ENCODE data around the gene CHMP1B. TPM values are rescaled to one million over a fixed set of nuclear protein-coding genes. Genes with fewer than 3 reads are reported as not detected.

CHMP1B gene
- total RNA-seq, 1 experiment from 2014 or later: 38.7 TPM

GRCh38 chr18:11884396-11885030, 33.3 kb downstream of the CHMP1B start:
- H3K27me3 ChIP-seq (ENCODE audit: insufficient read depth, low read length): no peaks in the 10 kb centered on the region
- H3K4me1 Mint-ChIP-seq: peaks cover 4 to 15% of the 10 kb centered on the region in 2 experiments
- no peaks in the 10 kb centered on the region for H3K79me1 ChIP-seq (ENCODE audit: insufficient read depth, low read depth, low read length, poor library complexity, severe bottlenecking)
- no peak for DNase-seq
- no peak overlapping the region for H4K91ac ChIP-seq (ENCODE audit: insufficient read length, low read depth, low read length)
- no peak overlapping the region for H3K4me2 ChIP-seq (ENCODE audit: insufficient read depth, insufficient read length, low read length)
- H3K27ac ChIP-seq (ENCODE audit: insufficient read length, low read depth, low read length): no peak overlapping the region
- H3K79me2 ChIP-seq (ENCODE audit: insufficient read depth, low read length): no peaks in the 10 kb centered on the region
- peak overlapping the region in 2 of 3 experiments; percentile 14 to 59; a peak in 1 of 7 replicates for H3K27ac Mint-ChIP-seq
- H3T11ph ChIP-seq (ENCODE audit: low read length): no peak overlapping the region
- H4K8ac ChIP-seq (replicated peaks; ENCODE audit: insufficient read length, low read depth, low read length): no peak overlapping the region
- H3K4me1 ChIP-seq (ENCODE audit: insufficient read depth, low read length): no peaks in the 10 kb centered on the region; the same call in 1 of the 2 replicates
- no peaks in the 10 kb centered on the region for H3K23me2 ChIP-seq (ENCODE audit: insufficient read length, low read depth, low read length, poor library complexity, severe bottlenecking)
- H2BK120ac ChIP-seq (ENCODE audit: low read depth, low read length, poor library complexity, severe bottlenecking): no peak overlapping the region
- H2BK5ac ChIP-seq (ENCODE audit: insufficient read length, low read length): no peak overlapping the region
- H3K27me3 Mint-ChIP-seq (ENCODE audit: low read depth): no peaks in the 10 kb centered on the region
- no peak overlapping the region for H4K5ac ChIP-seq (ENCODE audit: insufficient read length, low read depth, low read length)
- H3K18ac ChIP-seq (ENCODE audit: insufficient read length, low read depth, low read length): no peak overlapping the region
- no CpG with 5 or more reads among the region's 12 CpGs for WGBS (ENCODE audit: extremely low coverage, insufficient read length, low lambda C conversion rate)
- H2BK12ac ChIP-seq (ENCODE audit: insufficient read length, low read depth, low read length): no peak overlapping the region
- no peak overlapping the region for H3K9ac ChIP-seq (ENCODE audit: extremely low read depth, insufficient read length, low read length)
- H3K56ac ChIP-seq (ENCODE audit: insufficient read length, low read depth, low read length): no peak overlapping the region
- peaks cover 3 to 40% (median 11%) of the 10 kb centered on the region in 3 experiments; a peak in 6 of 7 replicates for H3K36me3 Mint-ChIP-seq (ENCODE audit: insufficient read depth in 1 of 3, low read depth in 3 of 3)
- H3K9me3 ChIP-seq (ENCODE audit: control insufficient read depth, low read depth, low read length): no peaks in the 10 kb centered on the region
- no peak overlapping the region for H3K4me3 Mint-ChIP-seq
- H2BK15ac ChIP-seq (ENCODE audit: low read depth, low read length): no peak overlapping the region
- no peak overlapping the region for H2BK20ac ChIP-seq (ENCODE audit: low read depth, low read length, poor library complexity, severe bottlenecking)
- no peak overlapping the region for H2AK5ac ChIP-seq (ENCODE audit: insufficient read length, low read length)
- H3K9me3 Mint-ChIP-seq: no peaks in the 10 kb centered on the region
- H2AFZ ChIP-seq (ENCODE audit: low read length): no peak overlapping the region
- H4K20me1 ChIP-seq (ENCODE audit: control insufficient read depth, insufficient read depth, insufficient read length): no peaks in the 10 kb centered on the region
- no peak overlapping the region for H3K23ac ChIP-seq (ENCODE audit: insufficient read length, low read depth, low read length)
- H3K4ac ChIP-seq (ENCODE audit: low read depth, low read length): no peak overlapping the region
- H3K14ac ChIP-seq (ENCODE audit: insufficient read depth, low read length): no peak overlapping the region
- TF ChIP-seq CTCF (conservative IDR thresholded peaks at IDR 0.05): no peak
